GM23338 (cell line): ENCODE results near the gene FOXP2.

Experiments used
- CREB1 ChIP-seq: fragments of 250-450 bp; sonication (Bioruptor Pico); IDR thresholded peaks from 2 replicates; pipeline ENCODE4 v1.5.0; 2020; ENCODE audit warnings: low read depth, mild to moderate bottlenecking, moderate library complexity
- CTCF ChIP-seq, 2 experiments: fragments of 200-600 bp in 1 of 2; sonication (generic) in 1 of 2; conservative IDR thresholded peaks; 2 replicates each; pipeline versions ENCODE4 v1.5.1 to v1.6.1; 2016 to 2017; ENCODE audit warnings: antibody characterized with exemption in 2 of 2, low read depth in 2 of 2, mild to moderate bottlenecking in 2 of 2, moderate library complexity in 1 of 2
- EZH2 ChIP-seq: fragments of 200-600 bp; sonication (generic); IDR thresholded peaks from one replicate; pipeline ENCODE4 v1.8.0; 2017; ENCODE audit warnings: antibody characterized with exemption, mild to moderate bottlenecking, low read depth; ENCODE audit not compliant: unreplicated experiment
- EZH2phosphoT487 ChIP-seq: fragments of 200-600 bp; sonication (generic); IDR thresholded peaks from one replicate; pipeline ENCODE4 v1.8.1; 2018; ENCODE audit warnings: antibody characterized with exemption; ENCODE audit not compliant: unreplicated experiment
- JUNB ChIP-seq: IDR thresholded peaks from one replicate; pipeline ENCODE4 v1.6.1; 2016; ENCODE audit warnings: antibody characterized with exemption; ENCODE audit not compliant: unreplicated experiment
- NANOG ChIP-seq: IDR thresholded peaks from 2 replicates; pipeline ENCODE4 v1.6.1; 2016; ENCODE audit warnings: antibody characterized with exemption, borderline replicate concordance
- POLR2AphosphoS5 ChIP-seq: IDR thresholded peaks from 2 replicates; pipeline ENCODE4 v1.6.1; 2016; ENCODE audit warnings: antibody characterized with exemption, low read depth
- REST ChIP-seq: IDR thresholded peaks from one replicate; pipeline ENCODE4 v1.6.1; 2018; ENCODE audit warnings: antibody characterized with exemption; ENCODE audit not compliant: unreplicated experiment
- STAT1 ChIP-seq: IDR thresholded peaks from one replicate; pipeline ENCODE4 v1.6.1; 2016; ENCODE audit warnings: antibody characterized with exemption; ENCODE audit not compliant: unreplicated experiment
- ZNF114 ChIP-seq: fragments of 250-450 bp; sonication (Bioruptor Pico); IDR thresholded peaks from 2 replicates; pipeline ENCODE4 v1.5.0; 2020; ENCODE audit warnings: mild to moderate bottlenecking, moderate library complexity
- ZNF331 ChIP-seq: fragments of 250-450 bp; sonication (Bioruptor Pico); IDR thresholded peaks from 2 replicates; pipeline ENCODE4 v1.5.0; 2020; ENCODE audit warnings: low read depth, mild to moderate bottlenecking, moderate library complexity
- ZNF462 ChIP-seq: fragments of 250-450 bp; sonication (Bioruptor Pico); IDR thresholded peaks from 2 replicates; pipeline ENCODE4 v1.5.0; 2020; ENCODE audit warnings: mild to moderate bottlenecking, moderate library complexity
- TF ChIP-seq, protein P1 (sequence below): IDR thresholded peaks from 2 replicates; pipeline ENCODE4 v1.6.1; 2016; ENCODE audit warnings: antibody characterized with exemption

DNA sequence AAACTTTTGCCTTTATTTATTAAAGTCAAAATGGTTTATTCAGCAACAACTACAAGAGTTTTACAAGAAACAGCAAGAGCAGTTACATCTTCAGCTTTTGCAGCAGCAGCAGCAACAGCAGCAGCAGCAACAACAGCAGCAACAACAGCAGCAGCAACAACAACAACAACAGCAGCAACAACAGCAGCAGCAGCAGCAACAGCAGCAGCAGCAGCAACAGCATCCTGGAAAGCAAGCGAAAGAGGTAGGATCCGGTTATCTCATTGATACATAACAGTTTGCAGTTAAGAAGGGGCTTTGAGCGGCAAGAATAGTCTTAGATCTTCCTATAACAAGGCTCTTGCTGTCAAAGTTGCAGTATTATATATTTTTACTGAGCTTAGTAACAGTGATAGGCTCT is 215.1 kb downstream of the FOXP2 start:
- TF ChIP-seq CTCF (conservative IDR thresholded peaks at IDR 0.05; ENCODE audit: low read depth in 2 of 2), result no peak
- no peak for TF ChIP-seq EZH2
- TF ChIP-seq JUNB, result no peak
- TF ChIP-seq EZH2phosphoT487, result no peak
- no peak for TF ChIP-seq POLR2AphosphoS5
- no peak for TF ChIP-seq ZNF114 (CRISPR knock-in tag)
- TF ChIP-seq REST, result no peak
- TF ChIP-seq ZNF462 (CRISPR knock-in tag), result no peak
- no peak for TF ChIP-seq CREB1 (CRISPR knock-in tag)
- no peak for TF ChIP-seq ZNF331 (CRISPR knock-in tag)
- no peak for TF ChIP-seq NANOG
- TF ChIP-seq, protein P1, sequence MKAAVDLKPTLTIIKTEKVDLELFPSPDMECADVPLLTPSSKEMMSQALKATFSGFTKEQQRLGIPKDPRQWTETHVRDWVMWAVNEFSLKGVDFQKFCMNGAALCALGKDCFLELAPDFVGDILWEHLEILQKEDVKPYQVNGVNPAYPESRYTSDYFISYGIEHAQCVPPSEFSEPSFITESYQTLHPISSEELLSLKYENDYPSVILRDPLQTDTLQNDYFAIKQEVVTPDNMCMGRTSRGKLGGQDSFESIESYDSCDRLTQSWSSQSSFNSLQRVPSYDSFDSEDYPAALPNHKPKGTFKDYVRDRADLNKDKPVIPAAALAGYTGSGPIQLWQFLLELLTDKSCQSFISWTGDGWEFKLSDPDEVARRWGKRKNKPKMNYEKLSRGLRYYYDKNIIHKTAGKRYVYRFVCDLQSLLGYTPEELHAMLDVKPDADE, result no peak
- TF ChIP-seq STAT1, result no peak
